GM12872 (cell line): ENCODE data around the gene CLSTN3.

Experiments
- TF ChIP-seq, protein P1 (sequence below): IDR thresholded peaks from 3 replicates; pipeline ENCODE4 v1.5.1; 2011; ENCODE audit warnings: low read depth, mild to moderate bottlenecking, low read length, moderate library complexity; ENCODE audit not compliant: insufficient read depth

CLSTN3 gene

DNA sequence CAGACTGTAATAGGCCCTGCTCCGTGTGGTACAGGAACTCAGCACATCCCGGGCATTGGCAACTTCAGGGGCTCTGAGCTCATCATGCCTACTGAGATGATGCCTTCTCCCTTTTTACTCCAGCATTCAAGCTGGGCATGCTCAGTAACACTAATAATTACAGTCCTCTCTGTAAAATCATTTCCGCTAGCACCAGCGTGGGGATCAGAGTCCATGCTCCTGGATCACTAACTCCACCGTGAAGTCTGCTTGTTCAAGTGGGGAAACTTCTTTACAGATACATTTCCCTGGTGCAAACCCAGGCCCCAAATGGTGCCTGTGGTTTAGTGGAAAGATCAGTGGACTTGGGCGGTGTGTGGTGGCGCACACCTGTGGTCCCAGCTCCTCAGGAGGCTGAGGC is 16.7 kb downstream of the CLSTN3 start:
- TF ChIP-seq, protein P1, sequence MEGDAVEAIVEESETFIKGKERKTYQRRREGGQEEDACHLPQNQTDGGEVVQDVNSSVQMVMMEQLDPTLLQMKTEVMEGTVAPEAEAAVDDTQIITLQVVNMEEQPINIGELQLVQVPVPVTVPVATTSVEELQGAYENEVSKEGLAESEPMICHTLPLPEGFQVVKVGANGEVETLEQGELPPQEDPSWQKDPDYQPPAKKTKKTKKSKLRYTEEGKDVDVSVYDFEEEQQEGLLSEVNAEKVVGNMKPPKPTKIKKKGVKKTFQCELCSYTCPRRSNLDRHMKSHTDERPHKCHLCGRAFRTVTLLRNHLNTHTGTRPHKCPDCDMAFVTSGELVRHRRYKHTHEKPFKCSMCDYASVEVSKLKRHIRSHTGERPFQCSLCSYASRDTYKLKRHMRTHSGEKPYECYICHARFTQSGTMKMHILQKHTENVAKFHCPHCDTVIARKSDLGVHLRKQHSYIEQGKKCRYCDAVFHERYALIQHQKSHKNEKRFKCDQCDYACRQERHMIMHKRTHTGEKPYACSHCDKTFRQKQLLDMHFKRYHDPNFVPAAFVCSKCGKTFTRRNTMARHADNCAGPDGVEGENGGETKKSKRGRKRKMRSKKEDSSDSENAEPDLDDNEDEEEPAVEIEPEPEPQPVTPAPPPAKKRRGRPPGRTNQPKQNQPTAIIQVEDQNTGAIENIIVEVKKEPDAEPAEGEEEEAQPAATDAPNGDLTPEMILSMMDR: no peak

DNA sequence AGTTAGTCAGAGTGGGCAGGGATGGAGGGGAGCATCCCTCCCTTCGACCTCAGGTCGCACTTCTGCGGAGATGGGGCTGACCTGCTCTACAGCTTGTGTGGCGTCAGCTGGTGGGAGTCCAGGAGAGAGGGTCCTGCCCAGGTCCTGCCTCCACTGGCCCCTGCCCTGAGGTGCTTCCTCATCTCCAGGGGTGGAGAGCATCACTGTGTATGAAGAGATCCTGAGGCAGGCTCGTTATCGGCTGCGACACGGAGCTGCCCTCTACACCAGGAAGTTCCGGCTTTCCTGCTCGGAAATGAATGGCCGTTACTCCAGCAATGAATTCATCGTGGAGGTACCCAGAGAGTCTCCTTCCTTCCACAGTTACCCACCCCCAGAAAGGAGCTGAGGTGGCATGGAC is 20.2 kb downstream of the CLSTN3 start:
- TF ChIP-seq, protein P1: no peak

DNA sequence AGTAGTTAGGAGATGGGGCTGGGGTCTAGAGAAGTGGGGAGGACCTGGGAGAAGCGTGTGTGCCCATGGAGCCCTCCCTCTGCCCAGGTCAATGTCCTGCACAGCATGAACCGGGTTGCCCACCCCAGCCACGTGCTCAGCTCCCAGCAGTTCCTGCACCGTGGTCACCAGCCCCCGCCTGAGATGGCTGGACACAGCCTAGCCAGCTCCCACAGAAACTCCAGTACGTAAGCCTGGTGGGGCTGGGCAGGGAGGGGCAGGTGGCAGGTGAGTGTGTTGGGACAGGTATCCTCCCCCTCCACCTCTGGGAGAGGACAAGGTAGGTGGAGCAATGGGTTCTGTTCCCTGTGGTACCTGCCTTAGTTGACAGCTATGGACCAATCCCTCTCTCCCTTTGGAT is 20.7 kb downstream of the CLSTN3 start:
- TF ChIP-seq, protein P1: no peak

DNA sequence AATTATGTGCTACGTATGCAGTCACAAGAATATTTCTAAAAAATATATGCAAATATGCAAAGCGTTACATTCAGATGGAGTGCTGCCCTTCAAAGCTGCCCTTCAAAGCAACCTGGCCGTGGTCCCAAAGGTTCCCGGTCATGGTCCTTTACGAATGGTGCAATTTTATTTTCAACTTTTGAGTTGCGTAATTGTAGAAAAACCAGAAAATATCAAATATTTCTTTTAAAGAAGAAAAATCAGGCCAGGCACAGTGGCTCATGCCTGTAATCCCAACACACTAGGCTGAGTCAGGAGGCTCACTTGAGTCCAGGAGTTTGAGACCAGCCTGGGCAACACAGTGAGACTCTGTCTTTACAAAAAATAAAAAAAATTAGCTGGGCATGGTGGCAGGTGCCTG is 21.4 kb downstream of the CLSTN3 start:
- TF ChIP-seq, protein P1: no peak

DNA sequence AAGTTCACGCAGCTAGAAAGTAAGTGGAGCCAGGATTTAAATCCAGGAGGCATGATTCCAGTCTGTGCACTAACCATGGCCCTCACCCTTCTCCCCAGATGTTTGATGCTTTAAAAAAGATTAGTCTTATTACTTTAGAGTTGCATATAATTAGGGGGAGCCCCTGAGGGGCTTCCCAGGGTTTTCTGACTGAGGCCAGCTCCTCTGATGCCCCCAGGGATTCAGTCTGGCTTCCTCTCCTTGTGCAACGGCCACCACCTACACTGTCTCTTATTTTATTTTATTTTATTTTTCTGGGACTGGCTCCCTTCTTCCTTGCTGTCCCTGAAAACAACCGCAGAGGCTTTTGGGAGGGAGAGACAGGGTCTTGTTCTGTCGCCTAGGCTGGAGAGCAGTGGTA is 22.6 kb downstream of the CLSTN3 start:
- TF ChIP-seq, protein P1: no peak

DNA sequence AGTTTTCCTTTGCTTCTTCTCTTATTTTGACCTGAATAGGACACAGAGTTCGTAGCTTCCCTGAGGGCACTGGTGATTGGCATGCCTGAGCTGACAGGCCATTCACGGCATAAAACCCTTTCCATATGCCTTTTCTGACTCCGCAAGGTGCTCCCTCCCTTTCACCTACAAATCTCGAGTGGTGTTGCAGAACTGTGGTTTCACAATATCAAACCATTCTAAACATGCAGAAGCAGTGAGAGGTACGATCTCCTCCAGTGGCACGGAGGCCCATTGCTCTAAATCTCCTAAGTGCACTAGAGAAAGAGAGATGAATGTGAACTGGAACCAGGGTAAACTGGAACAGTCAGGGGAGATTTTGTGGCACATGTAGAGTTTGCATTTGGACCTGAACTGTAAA is 23.9 kb downstream of the CLSTN3 start:
- TF ChIP-seq, protein P1: no peak

DNA sequence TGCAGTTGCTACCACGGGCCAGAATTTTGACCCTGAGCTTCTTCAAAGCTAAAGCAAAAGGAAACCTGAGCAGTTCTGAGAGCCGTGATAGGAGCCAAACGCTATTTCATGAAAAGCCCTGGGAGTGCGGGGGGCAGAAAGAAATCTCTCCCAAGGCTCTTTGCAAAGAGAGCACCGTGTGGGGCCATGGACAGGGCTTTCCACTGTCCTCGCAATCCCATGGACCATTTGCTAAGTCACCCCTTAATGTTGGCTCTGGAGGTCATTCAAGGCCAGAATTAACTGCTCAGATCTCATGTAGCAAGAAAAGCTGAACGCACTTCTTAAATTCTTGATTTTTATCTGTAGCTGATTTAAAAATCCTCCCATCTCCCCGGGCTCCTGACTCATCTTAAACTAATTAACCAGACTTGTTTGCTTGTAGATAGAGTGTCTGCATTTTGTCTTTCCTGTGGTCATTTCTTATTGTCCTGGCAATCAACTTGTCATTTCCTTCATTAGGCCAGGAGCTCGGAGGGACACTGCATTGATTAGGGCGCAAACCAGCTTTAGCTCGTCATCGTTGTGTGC is 24.8 kb downstream of the CLSTN3 start:
- TF ChIP-seq, protein P1: no peak
